GM19239 (cell line): ENCODE results near the gene SPPL2B.
"Not testable (repeated sequence)": the region's sequence is repeated elsewhere in the genome, so short reads cannot be mapped to it uniquely, and the experiment has no call there.

Experiments
- DNase-seq: peaks from one replicate; pipeline ENCODE4 v3.0.0; 2011; ENCODE audit warnings: low spot score; ENCODE audit not compliant: insufficient read length
- FAIRE-seq: peaks from 2 replicates; lab custom pipeline; 2011; peaks lifted over from hg19 to GRCh38; lab: Jason Lieb, UNC

SPPL2B gene

DNA sequence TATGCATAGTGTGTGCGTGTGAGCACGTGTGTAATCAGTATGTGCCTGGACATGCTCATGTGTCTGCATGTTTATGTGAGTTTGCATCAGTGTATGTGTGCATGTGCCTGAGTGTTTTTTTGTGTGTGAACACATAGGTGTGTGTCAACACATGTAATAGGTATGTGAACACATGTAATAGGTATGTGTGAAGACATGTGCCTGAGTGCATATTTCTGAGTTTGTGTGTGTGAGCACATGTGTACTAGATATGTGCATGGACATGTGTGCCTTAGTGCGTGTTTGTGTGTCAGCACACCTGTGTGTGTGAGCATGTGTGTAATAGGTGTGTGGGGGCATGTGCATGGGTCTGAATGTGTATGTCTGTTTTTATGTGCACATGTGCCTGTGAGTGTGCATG lies 7.4 kb downstream of the SPPL2B start:
- DNase-seq (no peak), FAIRE-seq (no peak)

DNA sequence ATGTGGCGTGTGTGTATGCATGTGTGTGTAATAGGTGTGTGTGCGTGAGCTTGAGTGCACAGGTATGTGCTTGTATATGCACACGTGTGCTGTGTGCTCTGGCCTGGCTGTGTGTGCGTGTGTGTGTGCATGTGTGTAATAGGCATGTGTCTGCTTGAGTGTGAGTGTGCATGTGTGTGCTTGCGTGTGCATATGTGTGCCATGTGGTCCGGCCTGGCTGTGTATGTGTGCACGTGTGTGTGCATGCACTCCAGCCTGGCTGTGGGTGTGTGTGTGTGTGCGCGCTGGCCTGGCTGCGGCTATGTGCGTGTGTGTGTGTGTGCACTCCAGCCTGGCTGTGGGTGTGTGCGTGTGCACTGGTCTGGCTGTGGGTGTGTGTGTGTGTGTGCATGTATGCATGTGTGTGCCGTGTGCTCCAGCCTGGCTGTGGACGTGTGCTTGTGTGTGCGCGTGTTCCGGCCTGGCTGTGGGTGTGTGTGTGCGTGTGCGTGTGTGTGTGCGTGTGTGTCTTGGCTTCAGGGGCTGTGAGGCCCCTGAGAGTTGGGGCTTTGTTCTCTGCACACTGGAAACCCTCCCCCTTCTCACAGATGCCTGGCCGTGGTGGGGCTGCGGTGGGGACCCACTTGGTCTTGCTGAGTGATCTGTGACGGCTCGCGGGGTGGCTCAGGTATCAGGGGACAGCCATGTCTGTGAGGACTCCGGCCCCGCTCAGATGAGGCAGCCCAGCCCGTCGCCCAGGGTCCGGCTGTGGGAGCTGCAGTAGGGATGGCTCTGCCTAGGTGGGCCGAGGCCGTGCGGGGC lies 8.2 kb downstream of the SPPL2B start:
- DNase-seq, result no peak
- FAIRE-seq, result no peak

GRCh38 chr19:2337329-2337707 lies 8.8 kb downstream of the SPPL2B start:
- FAIRE-seq (no peak), DNase-seq (no peak)

DNA sequence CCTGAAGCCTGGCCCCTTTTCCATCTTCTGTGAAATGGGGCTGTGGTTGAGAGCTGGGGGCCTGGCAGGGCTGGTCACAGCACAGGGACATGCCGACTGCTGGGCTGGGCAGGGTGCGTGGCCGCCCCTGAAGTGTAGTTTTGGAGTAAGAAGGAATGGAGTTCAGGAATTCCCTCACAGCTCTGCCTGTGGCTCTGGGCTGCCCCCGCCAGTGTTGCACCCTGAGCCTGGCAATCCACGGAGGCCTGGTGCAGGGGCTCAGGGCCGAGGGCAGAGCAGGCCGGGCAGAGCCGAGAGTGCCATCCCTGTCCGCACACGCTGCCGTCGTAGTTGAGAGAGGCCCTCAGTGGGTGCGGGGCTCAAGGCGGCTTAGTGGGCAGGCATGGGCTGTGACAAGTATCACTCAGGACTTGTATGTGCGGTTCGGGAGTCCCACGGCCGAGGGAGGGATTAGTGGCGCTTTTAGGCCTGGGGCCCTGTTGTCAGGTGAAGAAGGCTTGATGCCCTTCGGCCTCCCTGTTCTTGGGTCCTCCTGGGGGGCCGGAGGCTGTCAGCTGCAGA lies 9.7 kb downstream of the SPPL2B start:
- no peak for DNase-seq
- no peak for FAIRE-seq

GRCh38 chr19:2338751-2339643 lies 10.5 kb downstream of the SPPL2B start:
- DNase-seq (no peak), FAIRE-seq (no peak)

DNA sequence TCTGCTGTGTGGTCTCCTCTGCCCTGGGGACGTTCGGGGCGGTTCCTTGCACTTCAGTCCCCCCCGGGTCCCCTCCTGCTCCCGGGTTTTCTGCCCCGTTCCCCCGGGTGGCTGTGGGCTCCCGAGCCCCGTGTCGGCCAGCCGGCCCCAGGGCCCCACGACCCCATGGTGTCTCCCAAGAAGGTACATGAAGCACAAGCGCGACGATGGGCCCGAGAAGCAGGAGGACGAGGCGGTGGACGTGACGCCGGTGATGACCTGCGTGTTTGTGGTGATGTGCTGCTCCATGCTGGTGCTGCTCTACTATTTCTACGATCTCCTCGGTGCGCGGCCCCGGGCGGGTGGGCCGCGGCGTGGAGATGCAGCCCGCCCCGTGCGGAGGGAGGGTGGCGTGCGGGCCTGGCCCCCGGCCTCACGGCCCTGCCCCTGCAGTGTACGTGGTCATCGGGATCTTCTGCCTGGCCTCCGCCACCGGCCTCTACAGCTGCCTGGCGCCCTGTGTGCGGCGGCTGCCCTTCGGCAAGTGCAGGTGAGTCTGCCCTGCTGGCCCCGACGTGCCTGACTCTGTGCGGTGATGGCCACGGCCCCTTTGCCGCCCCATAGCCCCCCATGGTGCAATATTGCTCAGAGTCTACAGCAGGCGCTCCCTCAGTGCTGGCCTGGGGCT lies 11.3 kb downstream of the SPPL2B start:
- DNase-seq, result no peak

GRCh38 chr19:2340496-2341243 lies 12.2 kb downstream of the SPPL2B start:
- DNase-seq, result no peak
- FAIRE-seq, result no peak

More for the DNA sequence above, 11.3 kb downstream of the SPPL2B start:
- no peak for FAIRE-seq

DNA sequence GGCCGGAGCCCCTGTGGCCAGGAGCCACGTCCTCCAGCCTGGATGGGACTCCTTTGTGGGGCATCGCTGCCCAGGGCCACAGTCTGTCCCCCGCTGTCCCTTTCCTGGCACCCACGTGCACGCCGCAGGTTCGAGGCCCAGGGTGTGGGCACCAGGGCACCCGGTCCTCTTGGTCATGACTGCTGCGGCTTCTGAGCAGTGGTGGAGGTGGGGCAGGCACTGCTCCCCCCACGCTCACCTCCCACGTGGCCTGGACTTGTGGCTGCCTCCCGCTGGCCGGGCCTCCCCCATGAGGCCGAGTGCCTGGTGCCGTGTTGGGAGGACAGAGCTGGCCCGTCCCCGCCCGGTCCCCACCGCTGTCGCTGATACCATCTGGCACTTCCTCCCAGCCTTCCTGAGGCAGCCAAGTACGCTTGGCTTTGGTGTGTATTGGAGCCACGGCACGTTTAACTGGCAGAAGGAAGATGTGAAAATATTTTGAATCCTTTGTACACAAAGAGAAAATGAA lies 12.8 kb downstream of the SPPL2B start:
- FAIRE-seq, result no peak
- no peak for DNase-seq

GRCh38 chr19:2341982-2342381 lies 13.5 kb downstream of the SPPL2B start:
- DNase-seq (no peak), FAIRE-seq (no peak)

- FAIRE-seq (no peak), DNase-seq (no peak)
These were observed 14.3 kb downstream of the SPPL2B start for GRCh38 chr19:2342656-2343288.

DNA sequence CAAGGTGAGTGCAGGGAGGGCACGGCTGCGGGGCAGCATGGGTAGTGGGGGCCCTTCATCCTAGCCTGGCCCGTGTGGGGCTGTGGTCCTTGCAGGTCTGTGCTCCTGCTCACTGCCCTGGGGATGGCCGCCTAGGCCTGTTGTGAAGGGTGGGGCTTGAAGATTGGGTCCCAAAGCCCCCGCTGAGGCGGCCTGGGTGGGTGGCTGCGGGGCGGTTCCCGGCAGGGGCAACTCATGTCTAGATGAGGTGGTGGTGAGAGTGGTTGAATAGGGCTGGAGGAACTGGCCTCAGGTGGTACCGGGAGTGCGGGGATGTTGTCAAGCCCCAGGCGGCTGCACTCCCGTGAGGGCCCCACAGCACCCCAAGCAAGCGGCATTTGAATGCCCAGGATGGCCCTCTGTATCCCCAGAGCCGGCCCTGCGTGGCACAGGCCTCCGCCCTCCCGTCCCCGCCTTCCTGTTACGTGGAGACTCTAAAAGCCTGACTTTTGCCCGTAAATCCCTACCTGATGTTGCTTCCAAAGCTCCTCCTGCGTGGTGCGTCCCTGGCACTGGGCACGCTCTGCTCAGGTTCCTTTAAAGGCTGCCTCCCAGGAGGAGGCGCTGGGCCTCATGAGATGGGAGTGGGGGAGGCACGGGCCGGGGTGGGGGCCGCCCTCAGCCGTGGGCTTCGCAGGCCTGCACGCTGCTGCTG lies 15.0 kb downstream of the SPPL2B start:
- DNase-seq, result no peak
- no peak for FAIRE-seq

DNA sequence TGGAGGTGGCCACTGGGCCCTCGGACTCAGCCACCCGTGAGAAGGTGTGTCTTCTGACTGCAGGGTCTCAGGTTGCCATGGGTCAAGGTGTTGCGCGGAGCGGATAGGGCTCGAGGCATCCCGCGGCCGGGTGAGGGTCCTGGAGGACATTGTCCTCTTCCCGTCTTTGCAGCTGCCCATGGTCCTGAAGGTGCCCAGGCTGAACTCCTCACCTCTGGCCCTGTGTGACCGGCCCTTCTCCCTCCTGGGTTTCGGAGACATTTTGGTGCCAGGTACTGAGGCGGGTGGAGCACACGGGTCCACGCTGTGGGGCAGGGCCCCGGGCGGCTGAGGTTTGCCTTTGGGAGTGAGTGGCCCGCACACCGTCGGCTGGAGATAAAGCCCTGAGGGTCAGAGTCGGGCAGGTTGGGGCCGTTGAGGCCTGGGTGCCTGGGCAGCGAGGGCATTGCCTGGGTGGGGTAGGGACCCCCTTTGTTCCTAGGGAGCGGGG lies 15.9 kb downstream of the SPPL2B start:
- FAIRE-seq, result no peak

DNA sequence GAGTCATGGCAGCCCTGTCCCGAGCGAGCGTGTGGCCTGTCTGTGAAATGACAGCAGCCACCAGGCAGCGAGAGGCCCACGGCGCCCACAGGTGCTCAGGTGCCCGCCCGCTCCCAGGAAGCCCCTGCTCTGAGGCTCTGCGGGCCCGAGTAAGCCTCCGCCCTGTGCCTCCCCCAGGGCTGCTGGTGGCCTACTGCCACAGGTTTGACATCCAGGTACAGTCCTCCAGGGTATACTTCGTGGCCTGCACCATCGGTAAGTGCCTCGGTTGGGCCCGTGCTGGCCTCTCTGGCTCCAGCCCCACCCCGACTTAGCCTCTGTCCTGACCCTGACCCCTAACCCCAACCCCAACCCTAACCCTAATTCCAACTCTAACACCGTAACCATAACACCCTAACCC lies 16.6 kb downstream of the SPPL2B start:
- DNase-seq (no peak), FAIRE-seq (no peak)

More for the DNA sequence above, 15.9 kb downstream of the SPPL2B start:
- no peak for DNase-seq

GRCh38 chr19:2345794-2346663 lies 17.5 kb downstream of the SPPL2B start:
- DNase-seq, result no peak
- no peak for FAIRE-seq

DNA sequence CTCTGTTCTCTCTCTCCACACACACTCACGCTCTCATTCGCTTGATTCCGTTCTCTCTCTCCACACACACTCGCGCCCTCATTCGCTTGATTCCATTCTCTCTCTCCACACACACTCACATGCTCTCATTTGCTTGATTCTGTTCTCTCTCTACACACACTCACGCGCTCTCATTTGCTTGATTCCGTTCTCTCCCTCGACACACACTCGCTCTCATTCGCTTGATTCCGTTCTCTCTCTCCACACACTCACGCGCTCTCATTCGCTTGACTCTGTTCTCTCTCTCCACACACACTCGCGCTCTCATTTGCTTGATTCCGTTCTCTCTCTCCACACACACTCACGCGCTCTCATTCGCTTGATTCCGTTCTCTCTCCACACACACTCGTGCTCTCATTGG lies 21.3 kb downstream of the SPPL2B start:
- not testable (repeated sequence) for DNase-seq, FAIRE-seq

DNA sequence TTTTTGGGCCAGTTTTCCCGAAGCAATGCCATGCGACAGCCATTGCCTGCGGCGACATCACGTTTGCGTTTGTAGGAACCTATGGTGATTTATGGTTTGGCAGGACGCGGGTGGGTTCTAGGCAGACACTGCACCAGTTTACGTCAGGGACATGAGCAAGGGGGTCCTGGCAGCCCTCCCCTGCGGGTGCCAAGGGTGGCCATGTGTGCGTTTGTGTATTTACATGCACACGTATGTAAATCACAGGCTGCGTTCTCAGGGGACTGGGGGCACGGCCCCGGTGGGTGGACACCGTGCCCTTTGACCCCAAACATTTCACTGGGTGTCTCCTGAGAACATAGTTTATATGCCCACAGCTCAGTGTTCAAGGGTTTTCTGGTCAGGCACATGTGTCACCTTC lies 22.2 kb downstream of the SPPL2B start:
- DNase-seq (no peak), FAIRE-seq (no peak)

DNA sequence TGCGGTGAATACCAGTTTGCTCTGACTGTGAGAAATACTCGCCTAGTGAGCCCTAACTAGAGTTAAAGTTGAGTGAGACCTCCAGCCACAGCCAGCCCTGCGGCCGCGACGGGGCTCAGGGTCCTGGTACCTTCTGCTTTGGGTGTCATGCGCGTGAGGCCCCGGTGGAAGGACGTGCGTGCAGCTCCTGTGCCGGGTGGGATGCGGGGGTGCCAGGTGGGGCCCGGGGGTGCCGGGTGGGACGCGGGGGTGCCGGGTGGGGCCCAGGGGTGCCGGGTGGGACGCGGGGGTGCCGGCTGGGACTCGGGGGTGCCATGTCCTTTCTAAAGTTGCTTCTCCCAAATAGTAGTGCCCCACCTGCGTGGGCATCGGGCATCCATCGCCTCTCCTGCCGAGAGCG lies 23.1 kb downstream of the SPPL2B start:
- FAIRE-seq (no peak), DNase-seq (no peak)
